Retina (tissue), 1 donor: ENCODE data around the gene THAP12.

ENCODE experiments used
- DNase-seq: peaks from one replicate; pipeline ENCODE4 v3.0.0-alpha.2; 2016

The THAP12 gene

GRCh38 chr11:76376746-76377558 lies 4.0 kb downstream of the THAP12 start:
- no peak for DNase-seq

- DNase-seq: no peak
These were observed 9.8 kb downstream of the THAP12 start for GRCh38 chr11:76371170-76371569.

- no peak for DNase-seq
These were observed 11.5 kb downstream of the THAP12 start for GRCh38 chr11:76369406-76369805.

- DNase-seq: no peak
These were observed 12.4 kb downstream of the THAP12 start for GRCh38 chr11:76368490-76368889.

- DNase-seq: no peak
These were observed 15.8 kb downstream of the THAP12 start for GRCh38 chr11:76365038-76365679.

GRCh38 chr11:76362716-76363115 lies 18.2 kb downstream of the THAP12 start:
- DNase-seq: no peak

GRCh38 chr11:76361776-76362175 lies 19.2 kb downstream of the THAP12 start:
- DNase-seq: no peak

GRCh38 chr11:76361374-76361773 lies 19.6 kb downstream of the THAP12 start:
- DNase-seq: no peak

- DNase-seq: no peak
These were observed 25.8 kb downstream of the THAP12 start for GRCh38 chr11:76355172-76355571.

- DNase-seq: no peak
These were observed 32.6 kb downstream of the THAP12 start for GRCh38 chr11:76348348-76348747.

- no peak for DNase-seq
These were observed 33.5 kb downstream of the THAP12 start for GRCh38 chr11:76347466-76347865.

- no peak for DNase-seq
These were observed 41.7 kb downstream of the THAP12 start for GRCh38 chr11:76339221-76339620.

- no peak for DNase-seq
These were observed 43.0 kb downstream of the THAP12 start for GRCh38 chr11:76337923-76338322.

- DNase-seq: no peak
These were observed 43.5 kb downstream of the THAP12 start for GRCh38 chr11:76337469-76337868.

- DNase-seq: no peak
These were observed 44.3 kb downstream of the THAP12 start for GRCh38 chr11:76336597-76336996.

GRCh38 chr11:76335842-76336241 lies 45.1 kb downstream of the THAP12 start:
- no peak for DNase-seq

- no peak for DNase-seq
These were observed 46.0 kb downstream of the THAP12 start for GRCh38 chr11:76334826-76335389.

GRCh38 chr11:76330651-76331050 lies 50.3 kb downstream of the THAP12 start:
- DNase-seq: no peak

GRCh38 chr11:76329983-76330382 lies 50.9 kb downstream of the THAP12 start:
- peak; percentile 37 for DNase-seq

GRCh38 chr11:76329084-76329648 lies 51.8 kb downstream of the THAP12 start:
- DNase-seq: peak; percentile 36

- DNase-seq: no peak
These were observed 53.1 kb downstream of the THAP12 start for GRCh38 chr11:76327756-76328388.

- no peak for DNase-seq
These were observed 53.7 kb downstream of the THAP12 start for GRCh38 chr11:76327202-76327601.

GRCh38 chr11:76325185-76325584 lies 55.7 kb downstream of the THAP12 start:
- DNase-seq: no peak
